K562 (cell line): ENCODE measurements around the gene PRCC. TPM values are rescaled to one million over a fixed set of nuclear protein-coding genes. Genes with fewer than 3 reads are reported as not detected.

Experiments
- BDP1 ChIP-seq: IDR thresholded peaks from 3 replicates; pipeline ENCODE4 v1.6.1; 2011; ENCODE audit not compliant: insufficient read length, insufficient read depth
- CBX5 ChIP-seq: IDR thresholded peaks from 2 replicates; pipeline ENCODE4 v1.6.1; 2014; ENCODE audit warnings: low read depth, borderline replicate concordance
- CC2D1A ChIP-seq: fragments of 450-650 bp; IDR thresholded peaks from 2 replicates; pipeline ENCODE4 v1.6.1; 2017; ENCODE audit warnings: mild to moderate bottlenecking
- CCNT2 ChIP-seq: IDR thresholded peaks from 2 replicates; pipeline ENCODE4 v1.6.1; 2011; ENCODE audit warnings: borderline replicate concordance, low read depth, mild to moderate bottlenecking, moderate library complexity, mixed read lengths, low read length; ENCODE audit not compliant: insufficient read length; ENCODE audit errors: extremely low read depth
- EHMT2 ChIP-seq: fragments of 450-650 bp; IDR thresholded peaks from 2 replicates; pipeline ENCODE4 v1.6.1; 2018; ENCODE audit warnings: antibody characterized with exemption
- ELK1 ChIP-seq: sonication (generic); formaldehyde crosslinking; IDR thresholded peaks from 2 replicates; pipeline ENCODE4 v1.8.1; 2022; ENCODE audit warnings: missing genetic modification reagents
- ESRRB ChIP-seq: fragments of 250-450 bp; sonication (Bioruptor Pico); IDR thresholded peaks from 2 replicates; pipeline ENCODE4 v1.5.0; 2020; ENCODE audit warnings: mild to moderate bottlenecking, moderate library complexity, borderline replicate concordance
- FUS ChIP-seq: fragments of 200-400 bp; formaldehyde crosslinking; optimal IDR thresholded peaks from 2 replicates; pipeline ENCODE3; 2017; ENCODE audit warnings: low read depth, low read length
- HDAC8 ChIP-seq: fragments of 450-650 bp; IDR thresholded peaks from 2 replicates; pipeline ENCODE4 v1.6.1; 2016; ENCODE audit warnings: mild to moderate bottlenecking, missing genetic modification characterization, moderate library complexity, missing compliant biosample characterization
- HINFP ChIP-seq: fragments of 450-650 bp; conservative IDR thresholded peaks from 2 replicates; pipeline ENCODE4 v1.6.1; 2016; ENCODE audit warnings: missing genetic modification characterization, low read depth, mild to moderate bottlenecking, control low read depth, missing compliant biosample characterization
- LEF1 ChIP-seq: fragments of 450-650 bp; IDR thresholded peaks from 2 replicates; pipeline ENCODE4 v1.6.1; 2016; ENCODE audit warnings: mild to moderate bottlenecking
- MLX ChIP-seq, 2 experiments: fragments of 450-650 bp in 1 of 2; sonication (generic) in 1 of 2; formaldehyde crosslinking; conservative IDR thresholded peaks; 2 replicates each; pipeline versions ENCODE4 v1.4.0 to v1.8.1; 2020 to 2022; ENCODE audit warnings: mild to moderate bottlenecking in 1 of 2, missing genetic modification reagents in 1 of 2
- NFIX ChIP-seq: fragments of 250-450 bp; sonication (Bioruptor Pico); IDR thresholded peaks from 2 replicates; pipeline ENCODE4 v1.4.0; 2020; ENCODE audit warnings: low read depth, mild to moderate bottlenecking, moderate library complexity
- NR3C1 ChIP-seq: sonication (generic); formaldehyde crosslinking; IDR thresholded peaks from 2 replicates; pipeline ENCODE4 v1.8.1; 2022; ENCODE audit warnings: missing genetic modification reagents
- PATZ1 ChIP-seq: fragments of 250-450 bp; sonication (Bioruptor Pico); IDR thresholded peaks from 2 replicates; pipeline ENCODE4 v1.5.0; 2020; ENCODE audit warnings: mild to moderate bottlenecking, borderline replicate concordance
- TCFL5 ChIP-seq: fragments of 250-450 bp; sonication (Bioruptor Pico); conservative IDR thresholded peaks from 2 replicates; pipeline ENCODE4 v1.6.1; 2021; ENCODE audit warnings: mild to moderate bottlenecking, moderate library complexity, matching md5 sums
- ZFP91 ChIP-seq: sonication (generic); formaldehyde crosslinking; IDR thresholded peaks from 2 replicates; pipeline ENCODE4 v1.8.0; 2022; ENCODE audit warnings: mild to moderate bottlenecking, missing genetic modification reagents
- ZKSCAN8 ChIP-seq: fragments of 200-800 bp; sonication (Bioruptor generic); IDR thresholded peaks from 2 replicates; pipeline ENCODE4 v1.6.1; 2016; ENCODE audit warnings: missing genetic modification characterization, missing compliant biosample characterization
- ZNF395 ChIP-seq: fragments of 200-800 bp; sonication (Bioruptor generic); IDR thresholded peaks from 2 replicates; pipeline ENCODE4 v1.6.1; 2017; ENCODE audit warnings: missing genetic modification characterization, missing compliant biosample characterization
- polyA plus RNA-seq, 8 experiments: library from polyadenylated mRNA; depleted of rRNA in 4 of 8; stranded (reverse) in 5 of 8; unstranded in 3 of 8; fragments of >200 nt; fragmentation: Nextera tagmentation in 2 of 8; fragmentation: Illumina TruSeq in 1 of 8; extraction: Ambion mirVana in 2 of 8; extraction: Trizol in 1 of 8; gene quantifications; 2 replicates each; pipeline versions ENCODE4 v1.2.1 to v1.2.3, GENCODE V29; 2011 to 2014; ENCODE audit warnings: inconsistent platforms in 1 of 8, missing spikeins in 1 of 8
- total RNA-seq, 7 experiments: library from RNA; depleted of rRNA in 6 of 7; stranded (reverse); fragments of >200 nt in 6 of 7; fragmentation: Illumina TruSeq in 2 of 7; extraction: Trizol in 2 of 7; gene quantifications; 2 replicates each; pipeline versions ENCODE4 v1.2.1 to v1.2.3, GENCODE V29; 2011 to 2021; ENCODE audit warnings: low replicate concordance in 1 of 7

Gene PRCC
- total and polyA plus RNA-seq, 9 of the 15 experiments (the other 6 are each of a cell fraction or from before 2014, with no cell fraction given) = 23.9 to 201 (median 41.1) TPM

GRCh38 chr1:156740741-156741480 is 26.4 kb upstream of the PRCC start, which contains the start of gene MRPL24 (continued):
- no peak for TF ChIP-seq MLX (CRISPR knock-in tag; conservative IDR thresholded peaks at IDR 0.05)
- no peak for TF ChIP-seq CCNT2
- no peak for TF ChIP-seq CBX5
- TF ChIP-seq NR3C1 (CRISPR knock-in tag) = no peak
- no peak for TF ChIP-seq ESRRB (CRISPR knock-in tag)
- no peak for TF ChIP-seq BDP1
- no peak for TF ChIP-seq FUS
- TF ChIP-seq ZFP91 (CRISPR knock-in tag) = no peak
- peak; percentile 47; the same call in 1 of the 2 replicates for TF ChIP-seq CC2D1A
- TF ChIP-seq TCFL5 (CRISPR knock-in tag) = no peak
- no peak for TF ChIP-seq EHMT2
- no peak for TF ChIP-seq NFIX (CRISPR knock-in tag)
- TF ChIP-seq ELK1 = no peak
- TF ChIP-seq HINFP (tag) = no peak
- TF ChIP-seq PATZ1 (CRISPR knock-in tag) = no peak
- peak; percentile 54; the same call in 1 of the 2 replicates for TF ChIP-seq HDAC8 (tag)
- TF ChIP-seq ZKSCAN8 (CRISPR knock-in tag) = no peak
- TF ChIP-seq ZNF395 (CRISPR knock-in tag) = no peak
- TF ChIP-seq LEF1 = no peak
